Vagina (tissue), 2 donors: Measurements from ENCODE around the gene LRMDA. TPM values are rescaled to one million over a fixed set of nuclear protein-coding genes. Genes with fewer than 3 reads are reported as not detected.

Experiments used
- DNase-seq, 2 donors: peaks; one replicate each; pipeline ENCODE4 v3.0.0-alpha.2; 2017; ENCODE audit errors: extremely low spot score in 2 of 2
- H3K27ac ChIP-seq: fragments of 200-600 bp; sonication (generic); one replicate; pipeline ENCODE4 v1.5.1; 2019
- H3K27me3 ChIP-seq: fragments of 200-600 bp; sonication (generic); one replicate; pipeline ENCODE4 v1.5.1; 2019
- H3K36me3 ChIP-seq, 2 donors: fragments of 200-600 bp; sonication (generic); one replicate each; pipeline ENCODE4 v1.5.1; 2017 to 2019
- H3K4me1 ChIP-seq: fragments of 200-600 bp; sonication (generic); one replicate; pipeline ENCODE4 v1.5.1; 2019
- H3K4me3 ChIP-seq, 2 donors: fragments of 200-600 bp; sonication (generic); 1 replicate in 1 of 2; 2 replicates in 1 of 2; pipeline ENCODE4 v1.5.1; 2016 to 2019
- H3K9me3 ChIP-seq: fragments of 200-600 bp; sonication (generic); one replicate; pipeline ENCODE4 v1.5.1; 2019
- CTCF ChIP-seq, 3 experiments: fragments of 450-650 bp in 2 of 3; fragments of 200-600 bp in 1 of 3; sonication (generic) in 1 of 3; IDR thresholded peaks; one replicate each; pipeline ENCODE4 v1.5.1; 2017 to 2019; ENCODE audit warnings: antibody characterized with exemption in 3 of 3, mild to moderate bottlenecking in 2 of 3, moderate library complexity in 2 of 3
- POLR2A ChIP-seq, 2 donors: fragments of 450-650 bp; IDR thresholded peaks; one replicate each; pipeline ENCODE4 v1.6.1; 2017; ENCODE audit warnings: antibody characterized with exemption in 2 of 2, mild to moderate bottlenecking in 2 of 2, moderate library complexity in 2 of 2
- POLR2AphosphoS5 ChIP-seq, 2 donors: sonication (generic); formaldehyde crosslinking; IDR thresholded peaks; one replicate each; pipeline ENCODE4 v1.9.0; 2017; ENCODE audit warnings: antibody characterized with exemption in 2 of 2, mild to moderate bottlenecking in 2 of 2, low read depth in 1 of 2; ENCODE audit not compliant: insufficient read depth in 1 of 2
- intact Hi-C: fragments of 100-400 bp; cut with DNase I; formaldehyde crosslinking; loops from one replicate; pipeline ENCODE4 v1.15.1; 2023
- total RNA-seq: library from RNA; depleted of rRNA; stranded (reverse); fragments of >200 nt; gene quantifications from one replicate; pipeline ENCODE4 v1.2.3, GENCODE V29; 2016

The LRMDA gene
- total RNA-seq, 1 donor from 2014 or later = 22.6 TPM

- peak overlapping the region; percentile 59 for H3K27ac ChIP-seq
- no peak for TF ChIP-seq POLR2A (IDR thresholded peaks at IDR 0.05)
- TF ChIP-seq POLR2AphosphoS5 (IDR thresholded peaks at IDR 0.05; ENCODE audit: insufficient read depth in 1 of 2, low read depth in 1 of 2) = no peak
- no peak for TF ChIP-seq CTCF (IDR thresholded peaks at IDR 0.05)
- peaks cover 22% of the 10 kb centered on the region for H3K4me1 ChIP-seq
- H3K27me3 ChIP-seq = no peaks in the 10 kb centered on the region
- H3K9me3 ChIP-seq = no peaks in the 10 kb centered on the region
- no peaks in the 10 kb centered on the region for H3K36me3 ChIP-seq
- no peak for DNase-seq
- intact Hi-C loops = no loop called here
- H3K4me3 ChIP-seq = peak overlapping the region in 1 of 2 donors; percentile 10
Observed at GRCh38 chr10:76430061-76430645, 998.7 kb downstream of the LRMDA start.

GRCh38 chr10:76432016-76433012 is 1000.9 kb downstream of the LRMDA start:
- peaks cover 25% of the 10 kb centered on the region for H3K4me1 ChIP-seq

GRCh38 chr10:76433161-76434005 is 1002.0 kb downstream of the LRMDA start:
- Histone ChIP-seq H3K36me3 (no peaks in the 10 kb centered on the region), H3K9me3 (no peaks in the 10 kb centered on the region), H3K4me3 (no peak overlapping the region), H3K4me1 (peaks cover 25% of the 10 kb centered on the region), H3K27ac (peak overlapping the region; percentile 58), H3K27me3 (no peaks in the 10 kb centered on the region)
- intact Hi-C loops = no loop called here
- no peak for DNase-seq
- no peak for TF ChIP-seq POLR2AphosphoS5 (IDR thresholded peaks at IDR 0.05; ENCODE audit: insufficient read depth in 1 of 2, low read depth in 1 of 2)
- no peak for TF ChIP-seq CTCF (IDR thresholded peaks at IDR 0.05)
- no peak for TF ChIP-seq POLR2A (IDR thresholded peaks at IDR 0.05)

More at GRCh38 chr10:76432016-76433012, 1000.9 kb downstream of the LRMDA start:
- Histone ChIP-seq H3K27ac (peak overlapping the region; percentile 59), H3K9me3 (no peaks in the 10 kb centered on the region), H3K36me3 (no peaks in the 10 kb centered on the region), H3K27me3 (no peaks in the 10 kb centered on the region), H3K4me3 (no peak overlapping the region)
- TF ChIP-seq POLR2A (IDR thresholded peaks at IDR 0.05) = no peak
- no peak for TF ChIP-seq CTCF (IDR thresholded peaks at IDR 0.05)
- intact Hi-C loops = no loop called here
- peak in 1 of 2 donors; percentile 80 for DNase-seq

GRCh38 chr10:76435157-76435556 is 1003.7 kb downstream of the LRMDA start:
- Histone ChIP-seq H3K36me3 (no peaks in the 10 kb centered on the region), H3K27me3 (no peaks in the 10 kb centered on the region), H3K4me1 (peaks cover 18% of the 10 kb centered on the region), H3K4me3 (no peak overlapping the region), H3K27ac (no peak overlapping the region), H3K9me3 (no peaks in the 10 kb centered on the region)
- DNase-seq = peak in 1 of 2 donors; percentile 54
- intact Hi-C loops = no loop called here
- TF ChIP-seq POLR2AphosphoS5 (IDR thresholded peaks at IDR 0.05; ENCODE audit: insufficient read depth in 1 of 2, low read depth in 1 of 2) = no peak
- no peak for TF ChIP-seq POLR2A (IDR thresholded peaks at IDR 0.05)
- TF ChIP-seq CTCF (IDR thresholded peaks at IDR 0.05) = no peak
